ENCODE measurements around the gene MEGF11.

DNA sequence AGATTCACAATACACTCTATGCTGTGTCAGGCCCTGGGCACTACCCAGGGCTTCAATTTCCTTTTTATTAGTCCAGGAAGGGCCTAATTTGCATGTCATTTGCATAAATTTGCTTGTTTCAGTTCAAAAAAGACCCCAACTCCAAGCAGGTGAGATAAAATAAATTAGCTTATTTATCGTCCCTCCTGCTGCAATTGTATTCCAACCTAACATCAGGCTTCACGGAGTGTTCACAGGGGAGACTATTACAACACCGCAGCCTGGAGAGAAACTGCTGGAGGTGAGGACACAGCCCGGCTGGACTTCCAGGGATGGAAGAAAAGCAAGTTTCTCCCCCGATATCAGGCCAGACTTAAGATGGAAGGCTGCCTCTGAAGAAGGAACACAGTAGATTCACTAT, 62.8 kb downstream of the MEGF11 start:
- TF ChIP-seq, protein P1, sequence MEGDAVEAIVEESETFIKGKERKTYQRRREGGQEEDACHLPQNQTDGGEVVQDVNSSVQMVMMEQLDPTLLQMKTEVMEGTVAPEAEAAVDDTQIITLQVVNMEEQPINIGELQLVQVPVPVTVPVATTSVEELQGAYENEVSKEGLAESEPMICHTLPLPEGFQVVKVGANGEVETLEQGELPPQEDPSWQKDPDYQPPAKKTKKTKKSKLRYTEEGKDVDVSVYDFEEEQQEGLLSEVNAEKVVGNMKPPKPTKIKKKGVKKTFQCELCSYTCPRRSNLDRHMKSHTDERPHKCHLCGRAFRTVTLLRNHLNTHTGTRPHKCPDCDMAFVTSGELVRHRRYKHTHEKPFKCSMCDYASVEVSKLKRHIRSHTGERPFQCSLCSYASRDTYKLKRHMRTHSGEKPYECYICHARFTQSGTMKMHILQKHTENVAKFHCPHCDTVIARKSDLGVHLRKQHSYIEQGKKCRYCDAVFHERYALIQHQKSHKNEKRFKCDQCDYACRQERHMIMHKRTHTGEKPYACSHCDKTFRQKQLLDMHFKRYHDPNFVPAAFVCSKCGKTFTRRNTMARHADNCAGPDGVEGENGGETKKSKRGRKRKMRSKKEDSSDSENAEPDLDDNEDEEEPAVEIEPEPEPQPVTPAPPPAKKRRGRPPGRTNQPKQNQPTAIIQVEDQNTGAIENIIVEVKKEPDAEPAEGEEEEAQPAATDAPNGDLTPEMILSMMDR (IDR thresholded peaks at IDR 0.05 in 8 of 11, conservative IDR thresholded peaks at IDR 0.05 in 3 of 11), result no peak
- TF ChIP-seq POLR2A (IDR thresholded peaks at IDR 0.05) (no peak), POLR2AphosphoS5 (IDR thresholded peaks at IDR 0.05) (no peak)
